Spleen (tissue), 11 donors: ENCODE results near the gene SEMA4C. TPM values are rescaled to one million over a fixed set of nuclear protein-coding genes. Genes with fewer than 3 reads are reported as not detected.
A peak's percentile ranks its signal among the peaks of the same experiment; 100 is the strongest.

Experiments
- DNase-seq: peaks from one replicate; pipeline ENCODE4 v3.0.0-alpha.2; 2020
- H3K27ac ChIP-seq, 8 donors: fragments of 200-600 bp; sonication (generic) in 7 of 8; 1 replicate in 4 of 8; 2 replicates in 4 of 8; pipeline versions ENCODE4 v1.5.0 to v1.8.0; 2016 to 2021; ENCODE audit warnings: inconsistent platforms in 4 of 8, mild to moderate bottlenecking in 4 of 8, moderate library complexity in 1 of 8
- H3K27me3 ChIP-seq, 7 donors: fragments of 200-600 bp; sonication (generic) in 6 of 7; replicated peaks in 1 of 7; 1 replicate in 4 of 7; 2 replicates in 3 of 7; pipeline versions ENCODE4 v1.5.0 to v1.8.0; 2016 to 2021; ENCODE audit warnings: inconsistent platforms in 3 of 7, mild to moderate bottlenecking in 1 of 7
- H3K36me3 ChIP-seq, 6 donors: fragments of 200-600 bp; sonication (generic) in 5 of 6; 1 replicate in 4 of 6; 2 replicates in 2 of 6; pipeline versions ENCODE4 v1.5.0 to v1.8.0; 2016 to 2021; ENCODE audit warnings: inconsistent platforms in 2 of 6
- H3K4me1 ChIP-seq, 6 donors: fragments of 200-600 bp; sonication (generic) in 5 of 6; 1 replicate in 3 of 6; 2 replicates in 3 of 6; pipeline versions ENCODE4 v1.5.0 to v1.8.0; 2016 to 2021; ENCODE audit warnings: inconsistent platforms in 3 of 6
- H3K4me3 ChIP-seq, 8 donors: fragments of 200-600 bp; sonication (generic) in 7 of 8; 1 replicate in 4 of 8; 2 replicates in 4 of 8; pipeline versions ENCODE4 v1.5.0 to v1.8.0; 2016 to 2021; ENCODE audit warnings: inconsistent platforms in 4 of 8, mild to moderate bottlenecking in 4 of 8, moderate library complexity in 2 of 8
- H3K9me3 ChIP-seq, 8 donors: fragments of 200-600 bp; sonication (generic) in 7 of 8; 1 replicate in 4 of 8; 2 replicates in 4 of 8; pipeline versions ENCODE4 v1.5.0 to v1.8.0; 2016 to 2021; ENCODE audit warnings: inconsistent platforms in 4 of 8
- POLR2A ChIP-seq, 3 donors: fragments of 450-650 bp; IDR thresholded peaks; one replicate each; pipeline ENCODE4 v1.5.1; 2017; ENCODE audit warnings: antibody characterized with exemption in 3 of 3, mild to moderate bottlenecking in 1 of 3
- POLR2AphosphoS5 ChIP-seq, 3 donors: sonication (generic); formaldehyde crosslinking; IDR thresholded peaks; one replicate each; pipeline ENCODE4 v1.5.1; 2017; ENCODE audit warnings: antibody characterized with exemption in 3 of 3
- WGBS, 5 donors: extraction: QIAGEN DNeasy Blood & Tissue Kit in 3 of 5; methylation state at CpG; one replicate each; pipeline versions ENCODE4 v1.1.5 to v1.1.7; 2013 to 2018; 5-methylcytosine and 5-hydroxymethylcytosine counted together
- intact Hi-C: fragments of 100-400 bp; cut with DNase I; formaldehyde crosslinking; loops from one replicate; pipeline ENCODE4 v1.15.0; 2023; ENCODE audit warnings: low total_unique reads
- polyA plus RNA-seq, 3 donors: library from polyadenylated mRNA; stranded (reverse); fragments of 200-250 nt; gene quantifications; one replicate each; pipeline ENCODE4 v1.2.1, GENCODE V29; 2013
- total RNA-seq, 7 donors: library from RNA; depleted of rRNA in 3 of 7; stranded (reverse); fragments of >200 nt in 3 of 7; fragmentation: NEBNext Ultra II Directional in 4 of 7; extraction: Animal tissue kit (Norgen Biotek cat#: 25700) in 4 of 7; gene quantifications; one replicate each; pipeline versions ENCODE4 v1.1.0 to v1.2.1, GENCODE V29; 2016 to 2021
- TF ChIP-seq, protein P1 (sequence below), 11 experiments: fragments of 200-600 bp in 7 of 11; fragments of 450-650 bp in 4 of 11; sonication (generic) in 4 of 11; IDR thresholded peaks in 8 of 11; conservative IDR thresholded peaks in 3 of 11; 1 replicate in 7 of 11; 2 replicates in 4 of 11; pipeline versions ENCODE4 v1.4.0 to v1.8.0; 2016 to 2021; ENCODE audit warnings: antibody characterized with exemption in 11 of 11, inconsistent platforms in 4 of 11, mild to moderate bottlenecking in 1 of 11
- donor health status: healthy with polysubstance abuse.
- donor health status: DM: no; HTN: no; CAD: no; lungs with moderate emphysema.
- donor health status: DM: no; HTN: no; CAD: no.
- donor health status: Bipolar disorder and iron deficiency.
- donor health status: healthy.
- donor health status: DM: no; HTN: no; CAD: no.
- donor health status: DM: yes; HTN: yes; CAD: no.

SEMA4C gene
- total and polyA plus RNA-seq, 10 donors, result 6.1 to 205 (median 68.1) TPM

DNA sequence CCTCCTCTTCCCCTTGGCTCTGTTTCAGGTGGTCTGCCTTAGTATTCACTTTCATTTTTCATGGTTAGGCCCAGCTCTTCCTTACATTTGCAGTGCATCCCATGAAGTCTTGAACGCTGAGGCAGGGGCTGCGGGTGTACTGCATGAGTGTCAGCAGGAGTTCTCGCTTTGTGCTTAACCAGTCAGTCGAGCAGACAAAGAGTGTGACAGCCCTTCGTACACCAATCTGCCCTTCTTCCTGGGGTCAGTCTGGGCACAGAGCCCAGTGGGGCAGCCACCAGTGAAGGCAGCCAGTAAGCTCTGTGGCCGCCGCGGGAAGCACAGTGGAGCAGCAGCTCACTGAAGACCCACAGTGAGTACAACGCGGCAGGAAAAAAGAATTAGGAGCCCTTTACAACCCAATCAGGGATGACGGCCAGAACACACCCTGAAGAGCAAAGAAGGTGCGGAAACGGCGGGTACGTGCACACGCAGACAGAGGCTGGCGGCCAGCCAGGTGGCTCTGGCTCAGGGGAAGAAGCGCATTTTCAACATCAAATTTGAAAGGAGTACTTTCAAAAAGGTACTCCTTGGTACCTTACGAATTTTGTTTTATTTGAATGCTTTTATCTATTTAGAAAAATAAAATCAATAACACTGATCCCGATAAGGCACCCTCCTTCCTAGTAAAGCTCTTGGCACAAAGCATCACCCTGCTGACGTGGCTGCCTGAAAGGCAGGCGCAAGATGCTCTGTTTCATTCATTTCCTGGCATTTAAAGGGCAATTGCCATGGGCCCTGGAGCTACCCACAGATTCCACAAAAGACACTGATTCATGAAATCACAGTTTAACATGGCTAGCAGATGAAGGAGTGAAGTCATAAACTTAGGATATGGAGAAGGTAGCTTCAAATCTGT lies 47.0 kb upstream of the SEMA4C start:
- DNase-seq, result no peak
- peaks cover 17 to 49% (median 36%) of the 10 kb centered on the region in 6 donors for H3K4me1 ChIP-seq
- intact Hi-C loops, result no loop called here
- H3K36me3 ChIP-seq, result no peaks in the 10 kb centered on the region
- WGBS, 5 donors, result 90 to 96% (median 95%) methylated on average over 22 of the region's 22 CpGs
- TF ChIP-seq, protein P1, sequence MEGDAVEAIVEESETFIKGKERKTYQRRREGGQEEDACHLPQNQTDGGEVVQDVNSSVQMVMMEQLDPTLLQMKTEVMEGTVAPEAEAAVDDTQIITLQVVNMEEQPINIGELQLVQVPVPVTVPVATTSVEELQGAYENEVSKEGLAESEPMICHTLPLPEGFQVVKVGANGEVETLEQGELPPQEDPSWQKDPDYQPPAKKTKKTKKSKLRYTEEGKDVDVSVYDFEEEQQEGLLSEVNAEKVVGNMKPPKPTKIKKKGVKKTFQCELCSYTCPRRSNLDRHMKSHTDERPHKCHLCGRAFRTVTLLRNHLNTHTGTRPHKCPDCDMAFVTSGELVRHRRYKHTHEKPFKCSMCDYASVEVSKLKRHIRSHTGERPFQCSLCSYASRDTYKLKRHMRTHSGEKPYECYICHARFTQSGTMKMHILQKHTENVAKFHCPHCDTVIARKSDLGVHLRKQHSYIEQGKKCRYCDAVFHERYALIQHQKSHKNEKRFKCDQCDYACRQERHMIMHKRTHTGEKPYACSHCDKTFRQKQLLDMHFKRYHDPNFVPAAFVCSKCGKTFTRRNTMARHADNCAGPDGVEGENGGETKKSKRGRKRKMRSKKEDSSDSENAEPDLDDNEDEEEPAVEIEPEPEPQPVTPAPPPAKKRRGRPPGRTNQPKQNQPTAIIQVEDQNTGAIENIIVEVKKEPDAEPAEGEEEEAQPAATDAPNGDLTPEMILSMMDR (IDR thresholded peaks at IDR 0.05 in 8 of 11, conservative IDR thresholded peaks at IDR 0.05 in 3 of 11), result no peak
- no peak for TF ChIP-seq POLR2A (IDR thresholded peaks at IDR 0.05)
- TF ChIP-seq POLR2AphosphoS5 (IDR thresholded peaks at IDR 0.05), result no peak
- peaks cover 0 to 17% (median 3%) of the 10 kb centered on the region in 8 donors for H3K9me3 ChIP-seq
- no peak overlapping the region for H3K4me3 ChIP-seq
- H3K27ac ChIP-seq, result peak overlapping the region in 3 of 8 donors; percentile 10 to 44 (median 13)
- H3K27me3 ChIP-seq, result no peaks in the 10 kb centered on the region

DNA sequence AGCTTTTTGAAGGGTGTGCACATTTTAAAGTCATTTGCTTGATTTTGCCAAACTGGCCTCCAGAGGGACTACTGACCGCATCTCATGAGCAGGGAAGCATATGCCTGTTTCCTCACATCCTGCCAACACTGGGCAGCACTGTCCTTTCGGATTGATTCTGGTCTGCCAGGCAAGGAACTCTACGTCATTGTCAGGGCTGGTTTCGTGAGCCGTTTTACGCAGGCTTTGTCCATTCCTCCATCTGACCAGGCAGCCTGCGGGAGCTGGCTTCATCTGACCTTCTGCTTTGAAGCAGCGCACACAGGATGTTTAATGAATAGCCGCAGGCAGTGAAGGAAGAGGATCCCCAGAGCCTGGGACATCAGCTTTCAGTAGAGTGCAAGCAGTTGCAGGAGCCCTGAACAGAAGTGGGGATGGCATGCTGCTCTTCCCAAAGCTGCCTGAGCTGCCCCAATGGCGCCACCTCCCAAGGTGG lies 46.3 kb upstream of the SEMA4C start:
- TF ChIP-seq POLR2A (IDR thresholded peaks at IDR 0.05) (no peak), POLR2AphosphoS5 (IDR thresholded peaks at IDR 0.05) (peak in 2 of 3 donors; percentile 15 to 27)
- TF ChIP-seq, protein P1 (IDR thresholded peaks at IDR 0.05 in 8 of 11, conservative IDR thresholded peaks at IDR 0.05 in 3 of 11), result peak in 5 of 11 experiments; percentile 12 to 27 (median 13)
- DNase-seq, result no peak
- peak overlapping the region in 3 of 8 donors; percentile 10 to 44 (median 13) for H3K27ac ChIP-seq
- H3K9me3 ChIP-seq, result peaks cover 0 to 17% (median 3%) of the 10 kb centered on the region in 8 donors
- intact Hi-C loops, result no loop called here
- no peak overlapping the region for H3K4me3 ChIP-seq
- H3K4me1 ChIP-seq, result peaks cover 18 to 51% (median 38%) of the 10 kb centered on the region in 6 donors
- 68 to 76% (median 69%) methylated on average over 10 of the region's 10 CpGs for WGBS, 5 donors
- no peaks in the 10 kb centered on the region for H3K36me3 ChIP-seq
- no peaks in the 10 kb centered on the region for H3K27me3 ChIP-seq

DNA sequence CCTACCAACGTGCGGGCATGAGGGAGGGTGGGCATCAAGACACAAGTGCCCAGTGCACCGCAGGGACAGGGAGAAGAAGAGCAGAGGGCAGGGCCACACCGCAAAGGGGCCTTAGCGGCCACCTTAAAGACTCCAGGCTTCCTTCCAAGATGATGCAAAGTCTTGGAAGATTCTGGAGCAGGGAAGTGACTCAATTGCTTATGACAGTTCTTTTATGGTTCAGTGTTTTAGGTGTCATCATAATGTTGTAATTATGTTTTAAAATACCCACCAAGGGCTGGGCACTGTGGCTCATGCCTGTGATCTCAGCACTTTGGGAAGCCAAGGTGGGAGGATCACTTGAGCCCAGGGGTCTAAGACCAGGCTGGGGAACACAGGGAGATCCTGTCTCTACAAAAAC lies 44.5 kb upstream of the SEMA4C start:
- H3K36me3 ChIP-seq, result no peaks in the 10 kb centered on the region
- no peak for TF ChIP-seq POLR2AphosphoS5 (IDR thresholded peaks at IDR 0.05)
- no peak for TF ChIP-seq POLR2A (IDR thresholded peaks at IDR 0.05)
- TF ChIP-seq, protein P1 (IDR thresholded peaks at IDR 0.05 in 8 of 11, conservative IDR thresholded peaks at IDR 0.05 in 3 of 11), result no peak
- no peaks in the 10 kb centered on the region for H3K27me3 ChIP-seq
- no peak for DNase-seq
- H3K27ac ChIP-seq, result peak overlapping the region in 5 of 8 donors; percentile 15 to 75 (median 51)
- peaks cover 0 to 17% (median 3%) of the 10 kb centered on the region in 8 donors for H3K9me3 ChIP-seq
- H3K4me3 ChIP-seq, result peak overlapping the region in 1 of 8 donors; percentile 38
- peaks cover 18 to 54% (median 38%) of the 10 kb centered on the region in 6 donors for H3K4me1 ChIP-seq
- intact Hi-C loops, result no loop called here
- WGBS, 5 donors, result 71 to 78% (median 73%) methylated on average over 5 of the region's 5 CpGs
